Transverse colon (tissue), 4 donors: ENCODE measurements around the gene SLC4A2.

Experiments used
- CTCF ChIP-seq, 5 experiments: fragments of 200-600 bp in 3 of 5; fragments of 450-650 bp in 2 of 5; sonication (generic) in 3 of 5; IDR thresholded peaks; 1 replicate in 2 of 5; 2 replicates in 3 of 5; pipeline ENCODE4 v1.5.1; 2016 to 2017; ENCODE audit warnings: antibody characterized with exemption in 5 of 5, inconsistent platforms in 3 of 5, mild to moderate bottlenecking in 2 of 5, moderate library complexity in 1 of 5
- POLR2AphosphoS5 ChIP-seq, 3 donors: sonication (generic); formaldehyde crosslinking; IDR thresholded peaks; one replicate each; pipeline ENCODE4 v1.6.1; 2016; ENCODE audit warnings: antibody characterized with exemption in 3 of 3

GRCh38 chr7:151063212-151063561, 3.8 kb downstream of the SLC4A2 start:
- TF ChIP-seq CTCF (IDR thresholded peaks at IDR 0.05) (no peak), POLR2AphosphoS5 (IDR thresholded peaks at IDR 0.05) (no peak)
